Keratinocyte (primary cell): Measurements from ENCODE around the gene ABI2. TPM values are rescaled to one million over a fixed set of nuclear protein-coding genes. Genes with fewer than 3 reads are reported as not detected.
"Not testable (repeated sequence)": the region's sequence is repeated elsewhere in the genome, so short reads cannot be mapped to it uniquely, and the experiment has no call there.

Experiments used
- DNase-seq: peaks from one replicate; pipeline ENCODE4 v3.0.0-alpha.2; 2011; ENCODE audit warnings: low read depth, missing footprints, low spot score
- FAIRE-seq: peaks from 2 replicates; lab custom pipeline; 2011; peaks lifted over from hg19 to GRCh38; lab: Jason Lieb, UNC
- H2AFZ ChIP-seq: 2 replicates; pipeline ENCODE4 v1.6.0; 2012; ENCODE audit warnings: low read length, control low read depth, inconsistent platforms; ENCODE audit not compliant: control insufficient read depth
- H3K27ac ChIP-seq: 2 replicates; pipeline ENCODE4 v1.5.1; 2011; ENCODE audit warnings: low read length; ENCODE audit not compliant: control insufficient read depth, insufficient read depth
- H3K27me3 ChIP-seq: 3 replicates; pipeline ENCODE4 v1.6.0; 2011; ENCODE audit warnings: low read length; ENCODE audit not compliant: control insufficient read depth, insufficient read depth; ENCODE audit errors: extremely low read depth
- H3K36me3 ChIP-seq, 2 experiments: 2 replicates in 1 of 2; 3 replicates in 1 of 2; pipeline ENCODE4 v1.5.1; 2011; ENCODE audit warnings: low read length in 2 of 2, mild to moderate bottlenecking in 1 of 2; ENCODE audit not compliant: control insufficient read depth in 2 of 2, insufficient read depth in 2 of 2; ENCODE audit errors: extremely low read depth in 1 of 2
- H3K4me1 ChIP-seq: 3 replicates; pipeline ENCODE4 v1.5.1; 2011; ENCODE audit warnings: low read length; ENCODE audit not compliant: control insufficient read depth, insufficient read depth; ENCODE audit errors: extremely low read depth
- H3K4me2 ChIP-seq: 3 replicates; pipeline ENCODE4 v1.6.0; 2011; ENCODE audit warnings: low read depth, low read length; ENCODE audit not compliant: control insufficient read depth, insufficient read depth; ENCODE audit errors: extremely low read depth
- H3K4me3 ChIP-seq, 3 experiments: fragments of 200-600 bp in 1 of 3; sonication (generic) in 1 of 3; 2 replicates in 2 of 3; 3 replicates in 1 of 3; pipeline ENCODE4 v1.5.1; 2011 to 2016; ENCODE audit warnings: low read length in 3 of 3, mild to moderate bottlenecking in 3 of 3, control low read depth in 2 of 3, inconsistent platforms in 1 of 3, low read depth in 1 of 3, mixed read lengths in 1 of 3, mixed run types in 1 of 3, moderate library complexity in 1 of 3; ENCODE audit not compliant: control insufficient read depth in 2 of 3, insufficient read depth in 2 of 3; ENCODE audit errors: extremely low read depth in 1 of 3
- H3K79me2 ChIP-seq: 2 replicates; pipeline ENCODE4 v1.6.0; 2012; ENCODE audit warnings: low read length; ENCODE audit not compliant: control insufficient read depth, insufficient read depth
- H3K9ac ChIP-seq: 3 replicates; pipeline ENCODE4 v1.6.0; 2011; ENCODE audit warnings: low read length; ENCODE audit not compliant: control insufficient read depth, insufficient read depth; ENCODE audit errors: extremely low read depth
- H3K9me1 ChIP-seq: 3 replicates; pipeline ENCODE4 v1.6.0; 2011; ENCODE audit warnings: low read length; ENCODE audit not compliant: control insufficient read depth, insufficient read depth; ENCODE audit errors: extremely low read depth
- H3K9me3 ChIP-seq: 2 replicates; pipeline ENCODE4 v1.5.1; 2012; ENCODE audit warnings: low read depth, low read length; ENCODE audit not compliant: control insufficient read depth
- H4K20me1 ChIP-seq: 3 replicates; pipeline ENCODE4 v1.6.0; 2011; ENCODE audit warnings: low read length; ENCODE audit not compliant: control insufficient read depth, insufficient read depth; ENCODE audit errors: extremely low read depth
- EZH2 ChIP-seq: IDR thresholded peaks from one replicate; pipeline ENCODE4 v1.6.1; 2012; ENCODE audit warnings: inconsistent platforms, mild to moderate bottlenecking, low read length, moderate library complexity
- dilution Hi-C: fragments of 300-500 bp; cut with MboI; formaldehyde crosslinking; loops from one replicate; pipeline ENCODE4 v1.7.0; 2020; ENCODE audit warnings: low sequenced_read_pairs; ENCODE audit not compliant: extremely low pct_ligation_motif_present
- polyA plus RNA-seq, 5 experiments: library from polyadenylated mRNA; depleted of rRNA in 3 of 5; stranded (reverse) in 3 of 5; stranded (forward) in 1 of 5; unstranded in 1 of 5; fragments of >200 nt; gene quantifications; 1 replicate in 1 of 5; 2 replicates in 3 of 5; 3 replicates in 1 of 5; pipeline versions ENCODE4 v1.2.1 to v1.2.3, GENCODE V29; 2011 to 2012; ENCODE audit warnings: missing spikeins in 2 of 5, low read depth in 1 of 5, low replicate concordance in 1 of 5
- TF ChIP-seq, protein P1 (sequence below), 3 experiments: IDR thresholded peaks in 1 of 3; conservative IDR thresholded peaks in 1 of 3; optimal IDR thresholded peaks in 1 of 3; 2 replicates in 2 of 3; 3 replicates in 1 of 3; pipeline versions ENCODE3 to v1.5.1; 2011; ENCODE audit warnings: low read length in 3 of 3, mild to moderate bottlenecking in 3 of 3, moderate library complexity in 2 of 3, control low read depth in 1 of 3, inconsistent platforms in 1 of 3; ENCODE audit not compliant: insufficient read depth in 2 of 3; ENCODE audit errors: extremely low read depth in 1 of 3

ABI2 gene
- polyA plus RNA-seq, 1 donor (not counting 4 experiments of a cell fraction or from before 2014, with no cell fraction given), result 12.9 TPM

DNA sequence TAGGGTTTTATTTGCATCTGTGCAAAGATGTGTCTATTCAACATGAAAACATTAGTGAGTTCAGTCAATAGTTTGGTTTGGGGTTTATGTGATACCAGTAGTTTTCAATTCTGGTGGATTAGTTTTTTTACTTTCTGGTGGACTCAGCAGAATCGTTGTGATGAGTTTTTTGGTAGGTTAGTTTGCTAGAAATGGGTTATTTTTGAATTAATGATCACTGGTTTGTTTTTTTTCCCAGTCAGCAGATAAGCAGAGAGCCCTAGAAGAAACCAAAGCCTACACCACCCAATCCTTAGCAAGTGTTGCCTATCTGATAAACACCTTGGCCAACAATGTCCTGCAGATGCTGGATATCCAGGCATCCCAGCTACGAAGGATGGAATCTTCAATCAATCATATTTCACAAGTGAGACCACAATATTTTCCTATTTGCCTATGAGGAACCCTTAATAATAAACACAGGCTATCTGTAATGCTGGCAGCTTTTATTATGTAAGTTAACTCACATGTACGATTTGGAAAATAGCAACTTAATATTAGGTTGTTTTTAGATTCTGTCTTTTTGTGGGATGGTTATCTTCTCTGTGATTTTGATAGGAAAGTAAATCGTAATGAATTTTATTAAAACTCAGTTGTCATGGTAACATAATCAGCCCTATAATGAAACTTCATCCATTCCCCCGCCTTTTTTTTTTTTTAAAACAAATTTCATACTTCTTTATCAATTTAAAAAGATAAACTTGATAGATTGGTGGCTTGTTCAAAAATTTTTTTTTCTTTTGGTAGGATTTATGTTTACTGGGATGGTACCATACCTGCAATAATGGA lies 38.7 kb downstream of the ABI2 start:
- no peaks in the 10 kb centered on the region for H3K27me3 ChIP-seq
- no peak overlapping the region for H3K27ac ChIP-seq
- H3K36me3 ChIP-seq, result no peaks in the 10 kb centered on the region
- TF ChIP-seq, protein P1, sequence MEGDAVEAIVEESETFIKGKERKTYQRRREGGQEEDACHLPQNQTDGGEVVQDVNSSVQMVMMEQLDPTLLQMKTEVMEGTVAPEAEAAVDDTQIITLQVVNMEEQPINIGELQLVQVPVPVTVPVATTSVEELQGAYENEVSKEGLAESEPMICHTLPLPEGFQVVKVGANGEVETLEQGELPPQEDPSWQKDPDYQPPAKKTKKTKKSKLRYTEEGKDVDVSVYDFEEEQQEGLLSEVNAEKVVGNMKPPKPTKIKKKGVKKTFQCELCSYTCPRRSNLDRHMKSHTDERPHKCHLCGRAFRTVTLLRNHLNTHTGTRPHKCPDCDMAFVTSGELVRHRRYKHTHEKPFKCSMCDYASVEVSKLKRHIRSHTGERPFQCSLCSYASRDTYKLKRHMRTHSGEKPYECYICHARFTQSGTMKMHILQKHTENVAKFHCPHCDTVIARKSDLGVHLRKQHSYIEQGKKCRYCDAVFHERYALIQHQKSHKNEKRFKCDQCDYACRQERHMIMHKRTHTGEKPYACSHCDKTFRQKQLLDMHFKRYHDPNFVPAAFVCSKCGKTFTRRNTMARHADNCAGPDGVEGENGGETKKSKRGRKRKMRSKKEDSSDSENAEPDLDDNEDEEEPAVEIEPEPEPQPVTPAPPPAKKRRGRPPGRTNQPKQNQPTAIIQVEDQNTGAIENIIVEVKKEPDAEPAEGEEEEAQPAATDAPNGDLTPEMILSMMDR (optimal IDR thresholded peaks at IDR 0.05 in 1 of 3, IDR thresholded peaks at IDR 0.05 in 1 of 3, conservative IDR thresholded peaks at IDR 0.05 in 1 of 3; ENCODE audit: extremely low read depth in 1 of 3, insufficient read depth in 2 of 3, low read length in 3 of 3), result no peak
- no peaks in the 10 kb centered on the region for H4K20me1 ChIP-seq
- no peak overlapping the region for H3K9ac ChIP-seq
- H3K9me1 ChIP-seq, result no peaks in the 10 kb centered on the region
- no peak overlapping the region for H3K4me3 ChIP-seq
- H3K4me2 ChIP-seq, result no peak overlapping the region
- DNase-seq (no peak), FAIRE-seq (no peak)
- H3K4me1 ChIP-seq, result no peaks in the 10 kb centered on the region
- H2AFZ ChIP-seq, result no peak overlapping the region
- H3K9me3 ChIP-seq, result no peaks in the 10 kb centered on the region
- peaks cover 2% of the 10 kb centered on the region for H3K79me2 ChIP-seq
- dilution Hi-C loops, result no loop called here

- H3K9me3 ChIP-seq, H2AFZ ChIP-seq, H3K4me2 ChIP-seq, H3K4me1 ChIP-seq, H3K9ac ChIP-seq, H3K27me3 ChIP-seq, H3K79me2 ChIP-seq, dilution Hi-C loops, H3K4me3 ChIP-seq, H3K27ac ChIP-seq, H3K36me3 ChIP-seq, H3K9me1 ChIP-seq, FAIRE-seq, DNase-seq, H4K20me1 ChIP-seq: not testable (repeated sequence)
Observed at GRCh38 chr2:203372706-203373105, 44.5 kb downstream of the ABI2 start.

DNA sequence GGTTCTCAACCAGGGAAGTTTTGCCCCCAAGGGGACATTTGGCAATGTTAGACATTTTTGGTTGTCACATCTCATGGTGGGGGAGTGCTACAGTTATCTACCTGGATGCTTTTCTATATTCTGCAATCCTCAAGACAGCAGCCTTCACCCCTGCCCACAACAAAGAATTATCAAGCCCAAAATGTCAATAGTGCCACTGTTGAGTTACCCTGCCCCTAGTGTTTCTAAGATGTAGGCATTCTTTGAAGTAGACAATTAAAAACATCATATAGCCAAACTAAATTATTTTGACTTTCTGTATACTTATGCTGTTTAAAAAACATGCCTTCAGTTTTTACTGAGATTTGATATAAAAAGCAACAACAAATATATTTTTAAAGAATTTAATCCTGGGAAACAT lies 48.0 kb downstream of the ABI2 start:
- Histone ChIP-seq H3K9me3 (no peaks in the 10 kb centered on the region), H3K36me3 (no peaks in the 10 kb centered on the region), H3K79me2 (no peaks in the 10 kb centered on the region), H3K4me1 (no peaks in the 10 kb centered on the region), H3K27me3 (no peaks in the 10 kb centered on the region), H3K4me2 (no peak overlapping the region), H3K9ac (no peak overlapping the region), H4K20me1 (no peaks in the 10 kb centered on the region), H3K27ac (no peak overlapping the region), H3K9me1 (no peaks in the 10 kb centered on the region), H3K4me3 (no peak overlapping the region), H2AFZ (no peak overlapping the region)
- TF ChIP-seq, protein P1 (optimal IDR thresholded peaks at IDR 0.05 in 1 of 3, IDR thresholded peaks at IDR 0.05 in 1 of 3, conservative IDR thresholded peaks at IDR 0.05 in 1 of 3; ENCODE audit: extremely low read depth in 1 of 3, insufficient read depth in 2 of 3, low read length in 3 of 3), result no peak
- TF ChIP-seq EZH2, result no peak
- dilution Hi-C loops, result no loop called here
- DNase-seq (no peak), FAIRE-seq (no peak)
